Lower leg skin (tissue), 4 donors: ENCODE data around the gene TTN. TPM values are rescaled to one million over a fixed set of nuclear protein-coding genes. Genes with fewer than 3 reads are reported as not detected.

Experiments
- DNase-seq, 2 donors: peaks; one replicate each; pipeline ENCODE4 v3.0.0-alpha.2; 2019; ENCODE audit warnings: low spot score in 2 of 2
- H3K4me3 ChIP-seq: fragments of 200-600 bp; sonication (generic); 2 replicates; pipeline ENCODE4 v1.5.1; 2017; ENCODE audit warnings: mild to moderate bottlenecking, low read depth; ENCODE audit not compliant: poor library complexity, severe bottlenecking
- CTCF ChIP-seq, 3 donors: fragments of 450-650 bp; IDR thresholded peaks; one replicate each; pipeline ENCODE4 v1.5.1; 2016; ENCODE audit warnings: antibody characterized with exemption in 3 of 3, mild to moderate bottlenecking in 3 of 3, moderate library complexity in 2 of 3
- POLR2A ChIP-seq, 2 donors: fragments of 450-650 bp; IDR thresholded peaks; one replicate each; pipeline ENCODE4 v1.6.1; 2016 to 2017; ENCODE audit warnings: antibody characterized with exemption in 2 of 2, mild to moderate bottlenecking in 1 of 2, moderate library complexity in 1 of 2
- WGBS, 2 donors: methylation state at CpG; one replicate each; pipeline ENCODE4 v1.1.5; 2018; 5-methylcytosine and 5-hydroxymethylcytosine counted together
- intact Hi-C: fragments of 100-400 bp; cut with DNase I; formaldehyde crosslinking; loops from one replicate; pipeline ENCODE4 v1.15.0; 2023; ENCODE audit warnings: low total_unique reads
- total RNA-seq, 4 donors: library from RNA; depleted of rRNA; stranded (reverse); fragments of >200 nt; gene quantifications; one replicate each; pipeline ENCODE4 v1.1.0, GENCODE V29; 2016

Gene TTN
- total RNA-seq, 4 donors from 2014 or later: 0.25 to 2.4 (median 0.74) TPM

DNA sequence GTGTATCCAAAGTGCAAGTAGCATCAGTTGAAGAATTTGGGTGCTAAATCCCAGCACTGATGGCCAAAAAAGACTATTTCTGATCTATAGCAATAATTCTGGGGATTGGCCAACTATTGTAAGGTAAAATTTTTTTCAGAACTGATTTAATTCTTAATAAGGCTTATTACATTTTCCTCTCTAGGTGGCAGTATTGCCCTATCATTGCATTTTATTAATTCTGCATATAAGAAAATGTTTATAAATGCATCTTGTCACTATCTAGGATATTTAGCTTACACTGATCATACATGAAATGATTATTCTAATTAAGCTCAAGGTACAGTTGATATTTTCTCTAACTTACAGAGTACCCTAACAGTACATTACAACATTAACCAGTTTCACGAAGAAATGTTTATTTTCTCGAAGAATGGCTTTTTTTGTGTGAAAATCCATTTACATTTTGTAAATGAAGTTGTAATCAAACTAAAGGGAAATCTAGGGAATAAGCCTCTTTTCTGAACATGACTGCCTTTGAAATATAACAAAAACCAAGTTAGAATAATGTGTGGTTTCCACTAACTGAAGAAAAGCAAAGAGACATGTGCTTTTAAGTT lies 11.0 kb downstream of the TTN start:
- H3K4me3 ChIP-seq: no peak overlapping the region
- intact Hi-C loops: loop anchor here (10.0 kb wide), 1 partner anchor 119 kb away; no protein-coding TSS in a partner anchor
- WGBS, 2 donors: 92 to 98% methylated on average over 2 of the region's 2 CpGs
- DNase-seq: no peak
- no peak for TF ChIP-seq POLR2A (IDR thresholded peaks at IDR 0.05)
- no peak for TF ChIP-seq CTCF (IDR thresholded peaks at IDR 0.05)

GRCh38 chr2:178787934-178788333 lies 19.3 kb downstream of the TTN start:
- intact Hi-C loops: no loop called here
- no peak overlapping the region for H3K4me3 ChIP-seq
- no peak for TF ChIP-seq POLR2A (IDR thresholded peaks at IDR 0.05)
- no peak for TF ChIP-seq CTCF (IDR thresholded peaks at IDR 0.05)
- 80 to 85% methylated on average over 5 of the region's 5 CpGs for WGBS, 2 donors
- DNase-seq: no peak

GRCh38 chr2:178787155-178787554 lies 20.1 kb downstream of the TTN start:
- H3K4me3 ChIP-seq: no peak overlapping the region
- 44 to 80% methylated on average over 2 of the region's 2 CpGs for WGBS, 2 donors
- TF ChIP-seq POLR2A (IDR thresholded peaks at IDR 0.05): no peak
- no peak for TF ChIP-seq CTCF (IDR thresholded peaks at IDR 0.05)
- DNase-seq: no peak
- intact Hi-C loops: no loop called here

- no peak for DNase-seq
- WGBS, 2 donors: 93 to 94% methylated on average over 10 of the region's 10 CpGs
These were observed 23.3 kb downstream of the TTN start for GRCh38 chr2:178783889-178784288.

GRCh38 chr2:178782236-178782635 lies 25.0 kb downstream of the TTN start:
- H3K4me3 ChIP-seq: no peak overlapping the region
- no peak for DNase-seq
- TF ChIP-seq POLR2A (IDR thresholded peaks at IDR 0.05) (no peak), CTCF (IDR thresholded peaks at IDR 0.05) (no peak)
- 87 to 96% methylated on average over 7 of the region's 7 CpGs for WGBS, 2 donors
- intact Hi-C loops: no loop called here

More at GRCh38 chr2:178783889-178784288, 23.3 kb downstream of the TTN start:
- intact Hi-C loops: no loop called here
- TF ChIP-seq CTCF (IDR thresholded peaks at IDR 0.05): no peak
- no peak for TF ChIP-seq POLR2A (IDR thresholded peaks at IDR 0.05)
- no peak overlapping the region for H3K4me3 ChIP-seq

GRCh38 chr2:178777577-178777976 lies 29.6 kb downstream of the TTN start:
- 57 to 72% methylated on average over 7 of the region's 7 CpGs for WGBS, 2 donors
- intact Hi-C loops: no loop called here
- DNase-seq: no peak
- TF ChIP-seq CTCF (IDR thresholded peaks at IDR 0.05) (no peak), POLR2A (IDR thresholded peaks at IDR 0.05) (no peak)
- H3K4me3 ChIP-seq: no peak overlapping the region
